GM18858 (cell line): ENCODE data around the gene INPP5A.

ENCODE experiments used
- ATAC-seq: cut with Tn5 transposase; IDR thresholded peaks from one replicate; pipeline ENCODE4 v1.9.1; 2021; ENCODE audit not compliant: unreplicated experiment

Gene INPP5A

GRCh38 chr10:132826524-132827422, 289.2 kb downstream of the INPP5A start:
- ATAC-seq, result no peak

- ATAC-seq, result no peak
These were observed 289.8 kb downstream of the INPP5A start for GRCh38 chr10:132827423-132827789.

- ATAC-seq, result no peak
These were observed 290.4 kb downstream of the INPP5A start for GRCh38 chr10:132827861-132828539.

- ATAC-seq, result no peak
These were observed 291.1 kb downstream of the INPP5A start for GRCh38 chr10:132828681-132829080.

- no peak for ATAC-seq
These were observed 291.8 kb downstream of the INPP5A start for GRCh38 chr10:132829403-132829802.

GRCh38 chr10:132832186-132832969, 294.8 kb downstream of the INPP5A start:
- no peak for ATAC-seq
